CD4-positive, alpha-beta T cell (primary cell): ENCODE data around the gene SLC30A9. TPM values are rescaled to one million over a fixed set of nuclear protein-coding genes. Genes with fewer than 3 reads are reported as not detected.

Experiments used
- ATAC-seq: fragments of 200-7000 bp; cut with Tn5 transposase; one replicate; pipeline ENCODE4 v1.10.0; 2022; ENCODE audit warnings: mild to moderate bottlenecking; ENCODE audit not compliant: poor library complexity
- CTCF ChIA-PET: fragments of 350-600 bp; sonication (Branson Sonifier 250); formaldehyde crosslinking; loops from one replicate; lab custom pipeline; 2021; ENCODE audit warnings: antibody characterized with exemption, inconsistent platforms; lab: Charles Lee
- POLR2A ChIA-PET: fragments of 350-600 bp; sonication (Branson Sonifier 250); formaldehyde crosslinking; loops from one replicate; lab custom pipeline; 2021; ENCODE audit warnings: antibody characterized with exemption, inconsistent platforms; lab: Charles Lee
- DNase-seq, 14 experiments: peaks; one replicate each; pipeline ENCODE4 v3.0.0-alpha.2; 2013 to 2020; ENCODE audit warnings: mixed read lengths in 2 of 14
- H3K27ac ChIP-seq, 2 donors: one replicate each; pipeline versions ENCODE4 v1.5.1 to v1.7.0; 2013; ENCODE audit warnings: low read length in 2 of 2, low read depth in 1 of 2, mild to moderate bottlenecking in 1 of 2
- H3K27me3 ChIP-seq, 2 experiments: 1 replicate in 1 of 2; 2 replicates in 1 of 2; pipeline versions ENCODE4 v1.6.1 to v1.7.0; 2013; ENCODE audit warnings: low read length in 2 of 2, control low read depth in 1 of 2, mild to moderate bottlenecking in 1 of 2, moderate library complexity in 1 of 2; ENCODE audit not compliant: insufficient read depth in 2 of 2, control insufficient read depth in 1 of 2
- H3K36me3 ChIP-seq: one replicate; pipeline ENCODE4 v1.6.1; 2013; ENCODE audit warnings: low read length, control low read depth; ENCODE audit not compliant: insufficient read depth
- H3K4me1 ChIP-seq: one replicate; pipeline ENCODE4 v1.6.1; 2013; ENCODE audit warnings: low read length, control low read depth; ENCODE audit not compliant: insufficient read depth
- H3K4me3 ChIP-seq: one replicate; pipeline ENCODE4 v1.5.1; 2013; ENCODE audit warnings: mild to moderate bottlenecking, low read length, moderate library complexity
- H3K9me3 ChIP-seq, 2 experiments: 1 replicate in 1 of 2; 2 replicates in 1 of 2; pipeline versions ENCODE4 v1.6.1 to v1.7.0; 2013; ENCODE audit warnings: low read length in 2 of 2, mild to moderate bottlenecking in 2 of 2, control low read depth in 1 of 2, moderate library complexity in 1 of 2; ENCODE audit not compliant: control insufficient read depth in 1 of 2, insufficient read depth in 1 of 2
- H3K27ac Mint-ChIP-seq: one replicate; pipeline ENCODE4 v1.8.0; 2020; ENCODE audit warnings: mixed read lengths
- H3K27me3 Mint-ChIP-seq: one replicate; pipeline ENCODE4 v1.8.0; 2021; ENCODE audit warnings: mixed read lengths
- H3K36me3 Mint-ChIP-seq: one replicate; pipeline ENCODE4 v1.8.0; 2021; ENCODE audit warnings: low read depth, mixed read lengths
- H3K4me1 Mint-ChIP-seq: one replicate; pipeline ENCODE4 v1.8.0; 2021; ENCODE audit warnings: low read depth, mixed read lengths
- H3K4me3 Mint-ChIP-seq: one replicate; pipeline ENCODE4 v1.8.0; 2020; ENCODE audit warnings: mild to moderate bottlenecking, mixed read lengths
- H3K9me3 Mint-ChIP-seq: one replicate; pipeline ENCODE4 v1.8.0; 2020; ENCODE audit warnings: mixed read lengths
- CTCF ChIP-seq: fragments of 200-600 bp; IDR thresholded peaks from one replicate; pipeline ENCODE4 v1.8.0; 2022; ENCODE audit warnings: antibody characterized with exemption, mild to moderate bottlenecking
- intact Hi-C, 2 experiments: fragments of 100-400 bp; cut with DNase I in 1 of 2; cut with micrococcal nuclease in 1 of 2; formaldehyde crosslinking; loops; one replicate each; pipeline versions ENCODE4 v1.15.1 to v1.9.0; 2023 to 2025; cut with DNase I, micrococcal nuclease
- total RNA-seq, 174 experiments: library from RNA in 2 of 174; stranded (reverse) in 2 of 174; gene quantifications; one replicate each; pipeline ENCODE4 v1.2.3 and lab custom pipeline; 2021 to 2026

The SLC30A9 gene
- total RNA-seq, 2 experiments from 2014 or later = 18.2 to 20.4 TPM

GRCh38 chr4:41963105-41963504 lies 27.2 kb upstream of the SLC30A9 start:
- no peak overlapping the region for H3K4me3 ChIP-seq
- H3K9me3 ChIP-seq = no peaks in the 10 kb centered on the region
- ChIA-PET CTCF (no interaction called here), POLR2A (no interaction called here)
- Mint-ChIP-seq H3K27ac (no peak overlapping the region), H3K4me1 (no peaks in the 10 kb centered on the region), H3K27me3 (no peaks in the 10 kb centered on the region), H3K4me3 (no peak overlapping the region), H3K36me3 (no peaks in the 10 kb centered on the region), H3K9me3 (peaks cover 5% of the 10 kb centered on the region)
- no peaks in the 10 kb centered on the region for H3K27me3 ChIP-seq
- H3K4me1 ChIP-seq = no peaks in the 10 kb centered on the region
- H3K36me3 ChIP-seq = no peaks in the 10 kb centered on the region
- DNase-seq (peak in 3 of 14 experiments; percentile 21 to 38 (median 35)), ATAC-seq (no peak)
- peak; percentile 60 for TF ChIP-seq CTCF
- intact Hi-C loops = no loop called here
- no peak overlapping the region for H3K27ac ChIP-seq

- Mint-ChIP-seq H3K4me3 (no peak overlapping the region), H3K36me3 (no peaks in the 10 kb centered on the region), H3K27ac (no peak overlapping the region), H3K9me3 (peaks cover 9% of the 10 kb centered on the region), H3K4me1 (no peaks in the 10 kb centered on the region), H3K27me3 (no peaks in the 10 kb centered on the region)
- ATAC-seq = no peak
- H3K4me3 ChIP-seq = no peak overlapping the region
- no peak overlapping the region for H3K27ac ChIP-seq
- H3K36me3 ChIP-seq = no peaks in the 10 kb centered on the region
- intact Hi-C loops = no loop called here
- DNase-seq = no peak
- ChIA-PET POLR2A (no interaction called here), CTCF (no interaction called here)
- H3K27me3 ChIP-seq = no peaks in the 10 kb centered on the region
- peaks cover 7 to 8% of the 10 kb centered on the region in 2 experiments for H3K9me3 ChIP-seq
- TF ChIP-seq CTCF = no peak
- no peaks in the 10 kb centered on the region for H3K4me1 ChIP-seq
These were observed 25.9 kb upstream of the SLC30A9 start for GRCh38 chr4:41964401-41964800.

- peaks cover 7 to 8% of the 10 kb centered on the region in 2 experiments for H3K9me3 ChIP-seq
- intact Hi-C loops = no loop called here
- DNase-seq = no peak
- Mint-ChIP-seq H3K9me3 (peaks cover 9% of the 10 kb centered on the region), H3K4me1 (no peaks in the 10 kb centered on the region), H3K27me3 (no peaks in the 10 kb centered on the region), H3K36me3 (no peaks in the 10 kb centered on the region), H3K4me3 (no peak overlapping the region), H3K27ac (no peak overlapping the region)
- no peak overlapping the region for H3K4me3 ChIP-seq
- POLR2A ChIA-PET = no interaction called here
- H3K36me3 ChIP-seq = no peaks in the 10 kb centered on the region
- CTCF ChIA-PET = interaction anchor here (1.2 to 1.6 kb wide), 2 partner anchors 9 to 18 kb away, joined by 3 read pairs; no protein-coding TSS in a partner anchor
- no peak overlapping the region for H3K27ac ChIP-seq
- H3K4me1 ChIP-seq = no peaks in the 10 kb centered on the region
- no peak for ATAC-seq
- no peak for TF ChIP-seq CTCF
- H3K27me3 ChIP-seq = no peaks in the 10 kb centered on the region
These were observed 22.9 kb upstream of the SLC30A9 start for GRCh38 chr4:41967392-41967791.
